NCI-H2196 treated with DMSO at 0.1 percent for 48 hours (cell line): ENCODE data around the gene FCHSD2.
"Not testable (repeated sequence)": the region's sequence is repeated elsewhere in the genome, so short reads cannot be mapped to it uniquely, and the experiment has no call there.

Experiments
- DNase-seq: peaks from one replicate; lab custom pipeline; 2025; ENCODE audit not compliant: unreplicated experiment; lab: John Stamatoyannopoulos, UW

The FCHSD2 gene

GRCh38 chr11:72897506-72897905 is 244.6 kb downstream of the FCHSD2 start:
- DNase-seq = no peak

DNA sequence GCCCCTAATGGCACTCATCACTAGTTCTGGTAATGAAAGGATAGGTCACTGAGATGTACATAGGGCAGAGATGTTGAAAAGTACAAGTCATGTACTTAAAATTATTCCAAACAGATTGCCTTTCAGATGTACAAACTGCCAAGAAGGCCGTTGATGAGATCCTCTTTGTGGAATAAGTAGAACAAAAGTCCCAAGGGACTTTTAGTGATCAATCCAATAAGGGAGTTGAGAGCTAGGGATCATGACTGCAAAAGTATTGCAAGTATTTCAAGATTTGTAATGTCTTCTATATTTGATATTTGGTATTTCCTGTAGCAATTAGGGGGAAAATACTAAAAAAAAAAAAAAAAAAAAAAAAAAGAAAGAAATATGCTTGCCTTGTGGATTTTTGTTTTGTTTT is 245.7 kb downstream of the FCHSD2 start:
- DNase-seq = no peak

- DNase-seq = no peak
Observed at GRCh38 chr11:72890881-72891280, 251.2 kb downstream of the FCHSD2 start.

- no peak for DNase-seq
Observed at GRCh38 chr11:72886619-72887018, 255.5 kb downstream of the FCHSD2 start.

GRCh38 chr11:72885749-72886609 is 256.1 kb downstream of the FCHSD2 start:
- no peak for DNase-seq

GRCh38 chr11:72876147-72876546 is 266.0 kb downstream of the FCHSD2 start:
- no peak for DNase-seq

- no peak for DNase-seq
Observed at GRCh38 chr11:72875736-72876135, 266.4 kb downstream of the FCHSD2 start.

GRCh38 chr11:72872012-72872411 is 270.1 kb downstream of the FCHSD2 start:
- DNase-seq = no peak

GRCh38 chr11:72871119-72871518 is 271.0 kb downstream of the FCHSD2 start:
- DNase-seq = no peak

GRCh38 chr11:72869831-72870230 is 272.3 kb downstream of the FCHSD2 start:
- DNase-seq = no peak

GRCh38 chr11:72867970-72868369 is 274.1 kb downstream of the FCHSD2 start:
- DNase-seq = no peak

DNA sequence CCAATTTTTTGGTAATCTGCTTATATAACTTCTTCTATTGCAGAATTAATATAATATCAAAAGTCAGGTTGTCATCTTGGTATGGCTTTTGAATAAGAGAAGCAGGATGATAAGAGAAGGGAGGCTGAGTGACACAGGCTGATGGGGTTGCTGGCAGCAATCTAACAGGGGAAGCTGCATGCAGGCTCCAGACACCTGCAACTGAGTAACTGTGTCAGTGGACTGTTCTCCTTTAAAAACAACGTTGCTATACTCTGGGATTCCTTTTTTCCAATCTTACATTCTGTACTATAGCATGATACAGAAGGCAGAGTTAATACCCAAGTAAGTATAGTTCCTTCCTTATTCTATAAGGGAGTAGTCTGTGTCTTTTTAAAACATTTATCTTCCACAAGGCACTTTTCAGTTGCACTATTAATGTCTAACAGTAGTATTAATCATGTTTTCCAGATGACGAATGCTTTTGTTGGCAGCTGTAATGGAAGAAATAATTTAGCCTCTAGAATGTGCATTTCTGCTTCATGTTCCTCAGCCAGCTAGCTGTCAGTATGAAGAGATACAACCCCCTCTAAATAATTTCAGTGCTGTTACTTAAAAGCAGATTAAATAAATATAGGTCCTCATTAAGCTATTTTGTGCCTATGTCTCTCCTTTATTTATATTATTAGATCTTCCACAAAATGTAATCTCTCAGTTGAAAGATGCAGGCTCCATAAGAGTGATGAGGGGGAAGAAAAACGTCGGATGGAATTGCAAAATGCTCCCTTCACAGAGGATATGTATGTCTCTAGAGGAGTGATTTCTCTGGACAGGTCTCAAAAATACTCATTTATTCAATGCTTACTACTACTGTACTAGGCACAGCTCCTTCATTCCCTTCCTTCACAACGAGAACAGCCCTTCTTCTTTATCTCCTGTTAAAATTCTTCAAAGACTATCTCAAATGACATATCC is 277.1 kb downstream of the FCHSD2 start:
- DNase-seq = no peak

- DNase-seq = no peak
Observed at GRCh38 chr11:72863916-72864315, 278.2 kb downstream of the FCHSD2 start.

GRCh38 chr11:72863091-72863490 is 279.0 kb downstream of the FCHSD2 start:
- no peak for DNase-seq

- DNase-seq = no peak
Observed at GRCh38 chr11:72860592-72860991, 281.5 kb downstream of the FCHSD2 start.

DNA sequence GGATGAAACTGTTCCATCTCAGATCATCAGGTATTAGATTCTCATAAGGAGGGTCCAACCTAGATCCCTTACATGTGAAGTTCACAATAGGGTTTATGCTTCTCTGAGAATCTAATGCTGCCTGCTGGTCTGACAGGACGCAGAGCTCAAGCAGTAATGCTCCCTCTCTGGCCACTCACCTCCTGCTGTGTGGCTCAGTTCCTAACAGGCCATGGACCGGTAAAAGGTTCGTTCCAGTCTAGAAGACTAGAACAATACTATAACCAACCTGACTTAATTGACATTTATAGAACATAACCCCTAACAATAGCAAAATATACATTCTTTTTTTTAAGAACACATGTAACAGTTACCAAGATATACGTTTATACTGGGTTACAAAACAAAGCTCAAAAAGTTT is 282.1 kb downstream of the FCHSD2 start:
- DNase-seq = no peak

DNA sequence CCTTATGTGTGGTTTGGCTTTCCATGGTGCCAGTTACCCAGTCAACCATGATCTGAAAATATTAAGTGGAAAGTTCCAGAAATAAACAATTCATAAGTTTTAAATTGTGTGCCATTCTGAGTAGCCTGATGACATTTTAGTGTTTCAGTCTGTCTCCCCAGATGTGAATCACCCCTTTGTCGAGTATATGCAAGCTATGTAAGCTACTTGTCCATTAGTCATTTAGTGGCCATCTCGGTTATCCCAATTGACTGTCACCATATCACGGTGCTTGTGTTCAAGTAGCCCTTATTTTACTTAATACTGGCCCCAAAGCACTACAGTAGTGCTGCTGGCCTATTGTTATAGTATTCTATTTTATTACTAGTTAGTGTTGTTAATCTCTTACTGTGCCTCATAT is 283.0 kb downstream of the FCHSD2 start:
- no peak for DNase-seq

- DNase-seq = not testable (repeated sequence)
Observed at GRCh38 chr11:72858267-72858666, 283.9 kb downstream of the FCHSD2 start.

- DNase-seq = no peak
Observed at GRCh38 chr11:72856551-72857345, 285.4 kb downstream of the FCHSD2 start.

GRCh38 chr11:72856065-72856464 is 286.1 kb downstream of the FCHSD2 start:
- no peak for DNase-seq

- DNase-seq = no peak
Observed at GRCh38 chr11:72851726-72852125, 290.4 kb downstream of the FCHSD2 start.
